Endodermal cell (in vitro differentiated cells): Measurements from ENCODE around the gene MBNL2. TPM values are rescaled to one million over a fixed set of nuclear protein-coding genes. Genes with fewer than 3 reads are reported as not detected.

ENCODE experiments used
- DNase-seq: peaks from one replicate; pipeline ENCODE4 v3.0.0-alpha.2; 2017
- H3K27ac ChIP-seq: 2 replicates; pipeline ENCODE4 v1.5.1; 2013; ENCODE audit warnings: mild to moderate bottlenecking, low read depth, low read length, moderate library complexity
- H3K27me3 ChIP-seq: 2 replicates; pipeline ENCODE4 v1.6.1; 2013; ENCODE audit warnings: mild to moderate bottlenecking, low read length, moderate library complexity; ENCODE audit not compliant: insufficient read depth, control insufficient read depth, poor library complexity, severe bottlenecking
- H3K36me3 ChIP-seq: 2 replicates; pipeline ENCODE4 v1.7.0; 2013; ENCODE audit warnings: mild to moderate bottlenecking, low read length, moderate library complexity; ENCODE audit not compliant: control insufficient read depth, insufficient read depth
- H3K4me1 ChIP-seq: one replicate; pipeline ENCODE4 v1.7.0; 2013; ENCODE audit warnings: low read length; ENCODE audit not compliant: control insufficient read depth, insufficient read depth
- H3K4me3 ChIP-seq: 2 replicates; pipeline ENCODE4 v1.5.1; 2013; ENCODE audit warnings: mild to moderate bottlenecking, low read length, moderate library complexity
- H3K9ac ChIP-seq: 2 replicates; pipeline ENCODE4 v1.6.1; 2013; ENCODE audit warnings: mild to moderate bottlenecking, low read length, moderate library complexity; ENCODE audit not compliant: poor library complexity, severe bottlenecking; ENCODE audit errors: extremely low read depth
- H3K9me3 ChIP-seq: 2 replicates; pipeline ENCODE4 v1.6.1; 2013; ENCODE audit warnings: mild to moderate bottlenecking, low read length, moderate library complexity; ENCODE audit not compliant: control insufficient read depth
- H3K27ac Mint-ChIP-seq: 2 replicates; pipeline ENCODE4 v1.8.0; 2020; ENCODE audit warnings: mixed read lengths
- H3K27me3 Mint-ChIP-seq: 2 replicates; pipeline ENCODE4 v1.8.0; 2021; ENCODE audit warnings: mild to moderate bottlenecking, mixed read lengths; ENCODE audit not compliant: insufficient read depth
- H3K36me3 Mint-ChIP-seq: 2 replicates; pipeline ENCODE4 v1.8.0; 2020; ENCODE audit warnings: low read depth, mixed read lengths
- H3K4me1 Mint-ChIP-seq: 2 replicates; pipeline ENCODE4 v1.8.0; 2020; ENCODE audit warnings: mixed read lengths
- H3K4me3 Mint-ChIP-seq: 2 replicates; pipeline ENCODE4 v1.8.0; 2020; ENCODE audit warnings: mild to moderate bottlenecking, moderate library complexity, mixed read lengths
- H3K9me3 Mint-ChIP-seq: 2 replicates; pipeline ENCODE4 v1.8.0; 2020; ENCODE audit warnings: mild to moderate bottlenecking, mixed read lengths
- CTCF ChIP-seq: fragments of 200-600 bp; sonication (generic); conservative IDR thresholded peaks from 2 replicates; pipeline ENCODE4 v1.5.0; 2021; ENCODE audit warnings: antibody characterized with exemption, mild to moderate bottlenecking
- WGBS, 2 experiments: methylation state at CpG; one replicate each; pipeline versions ENCODE4 v1.1.5 to v1.1.7; 2013; ENCODE audit warnings: missing lambda C conversion rate in 2 of 2, mixed read lengths in 1 of 2; ENCODE audit not compliant: insufficient coverage in 1 of 2, insufficient read length in 1 of 2; 5-methylcytosine and 5-hydroxymethylcytosine counted together
- total RNA-seq, 2 donors: library from RNA; stranded (reverse); fragmentation: NEBNext Ultra II Directional in 1 of 2; extraction: Animal tissue kit (Norgen Biotek cat#: 25700) in 1 of 2; gene quantifications; 2 replicates in 1 of 2; 3 replicates in 1 of 2; pipeline ENCODE4 v1.2.1, GENCODE V29; 2021

Gene MBNL2
- total RNA-seq, 2 donors from 2014 or later = 1.7 to 3.3 TPM

- Histone ChIP-seq H3K4me3 (no peak overlapping the region), H3K36me3 (peaks cover 89% of the 10 kb centered on the region), H3K27me3 (no peaks in the 10 kb centered on the region), H3K27ac (no peak overlapping the region), H3K9me3 (no peaks in the 10 kb centered on the region), H3K4me1 (no peaks in the 10 kb centered on the region), H3K9ac (no peak overlapping the region)
- TF ChIP-seq CTCF = no peak
- H3K27me3 Mint-ChIP-seq = no peaks in the 10 kb centered on the region
- H3K4me1 Mint-ChIP-seq = peaks cover 14% of the 10 kb centered on the region
- 80 to 100% methylated on average over 1 to 2 of the region's 2 CpGs for WGBS, 2 experiments
- peaks cover 30% of the 10 kb centered on the region for H3K36me3 Mint-ChIP-seq
- no peak overlapping the region for H3K27ac Mint-ChIP-seq
- no peak overlapping the region for H3K4me3 Mint-ChIP-seq
- H3K9me3 Mint-ChIP-seq = no peaks in the 10 kb centered on the region
- no peak for DNase-seq
Measured at GRCh38 chr13:97440598-97441170, 218.6 kb downstream of the MBNL2 start.

GRCh38 chr13:97441368-97441767 lies 219.2 kb downstream of the MBNL2 start:
- TF ChIP-seq CTCF = no peak
- Mint-ChIP-seq H3K4me3 (no peak overlapping the region), H3K27ac (no peak overlapping the region), H3K36me3 (peaks cover 31% of the 10 kb centered on the region), H3K9me3 (no peaks in the 10 kb centered on the region), H3K27me3 (no peaks in the 10 kb centered on the region), H3K4me1 (peaks cover 14% of the 10 kb centered on the region)
- H3K4me1 ChIP-seq = no peaks in the 10 kb centered on the region
- no peak overlapping the region for H3K4me3 ChIP-seq
- H3K27ac ChIP-seq = no peak overlapping the region
- H3K27me3 ChIP-seq = no peaks in the 10 kb centered on the region
- H3K9ac ChIP-seq = no peak overlapping the region
- H3K9me3 ChIP-seq = no peaks in the 10 kb centered on the region
- peaks cover 90% of the 10 kb centered on the region for H3K36me3 ChIP-seq
- DNase-seq = no peak

Other genes with a start within 250 kb of the MBNL2 start
- 1 to 10 TPM; 1.4 to 1.6 TPM for gene OXGR1, start 227.9 kb upstream of the MBNL2 start, total RNA-seq
- 10 to 100 TPM; 76.7 to 83.9 TPM for gene RAP2A, start 211.8 kb downstream of the MBNL2 start, total RNA-seq